IMR-90 (cell line): ENCODE results near the gene SFTA2. TPM values are rescaled to one million over a fixed set of nuclear protein-coding genes. Genes with fewer than 3 reads are reported as not detected.

ENCODE experiments used
- ATAC-seq: fragments of 200-7000 bp; cut with Tn5 transposase; 2 replicates; pipeline ENCODE4 v1.9.1; 2020; ENCODE audit warnings: low read depth, mild to moderate bottlenecking, moderate library complexity
- BruUV-seq: library from RNA; stranded (reverse); fragments of 400-500 nt; replicated peaks from 2 replicates; lab custom pipeline; 2021; lab: Mats Ljungman, UMichigan
- CTCF ChIA-PET: fragments of 300-600 bp; formaldehyde crosslinking; extraction: SDS; loops from one replicate; lab custom pipeline; 2021; ENCODE audit warnings: antibody characterized with exemption; lab: Yijun Ruan, JAX
- POLR2A ChIA-PET: fragments of 300-600 bp; sonication (Branson Sonifier 250); formaldehyde crosslinking; loops from one replicate; lab custom pipeline; 2022; ENCODE audit warnings: antibody characterized with exemption; ENCODE audit not compliant: unreplicated experiment; lab: Charles Lee
- DNase-seq: peaks from one replicate; pipeline ENCODE4 v3.0.0; 2013
- H2AFZ ChIP-seq: replicated peaks from 2 replicates; pipeline ENCODE3; 2013; ENCODE audit warnings: low read length, mild to moderate bottlenecking; ENCODE audit not compliant: poor library complexity
- H2AK5ac ChIP-seq: 2 replicates; pipeline ENCODE4 v1.6.1; 2013; ENCODE audit warnings: low read depth, low read length, inconsistent platforms
- H2AK9ac ChIP-seq: replicated peaks from 2 replicates; pipeline ENCODE3; 2013; ENCODE audit warnings: mild to moderate bottlenecking, low read depth, low read length, moderate library complexity; ENCODE audit not compliant: poor library complexity
- H2BK120ac ChIP-seq: 2 replicates; pipeline ENCODE4 v1.6.1; 2013; ENCODE audit warnings: low read depth, low read length, inconsistent platforms
- H2BK15ac ChIP-seq: 3 replicates; pipeline ENCODE4 v1.6.1; 2013; ENCODE audit warnings: low read depth, low read length, inconsistent platforms
- H2BK20ac ChIP-seq: 2 replicates; pipeline ENCODE4 v1.6.1; 2013; ENCODE audit warnings: low read depth, mild to moderate bottlenecking, inconsistent platforms, low read length, moderate library complexity
- H2BK5ac ChIP-seq: 2 replicates; pipeline ENCODE4 v1.6.1; 2013; ENCODE audit warnings: mild to moderate bottlenecking, low read depth, low read length, inconsistent platforms; ENCODE audit not compliant: poor library complexity, severe bottlenecking
- H3K14ac ChIP-seq: replicated peaks from 2 replicates; pipeline ENCODE4 v1.6.1; 2013; ENCODE audit warnings: low read depth, low read length, inconsistent platforms
- H3K18ac ChIP-seq: 2 replicates; pipeline ENCODE4 v1.6.1; 2013; ENCODE audit warnings: low read depth, low read length, control low read depth
- H3K23ac ChIP-seq: 2 replicates; pipeline ENCODE4 v1.6.1; 2013; ENCODE audit warnings: low read depth, low read length, inconsistent platforms
- H3K27ac ChIP-seq: 2 replicates; pipeline ENCODE4 v1.5.1; 2013; ENCODE audit warnings: mild to moderate bottlenecking, control low read depth, low read length; ENCODE audit not compliant: insufficient read depth
- H3K27me3 ChIP-seq: 2 replicates; pipeline ENCODE4 v1.6.1; 2013; ENCODE audit warnings: low read length; ENCODE audit not compliant: control insufficient read depth, insufficient read depth
- H3K36me3 ChIP-seq: 2 replicates; pipeline ENCODE4 v1.6.1; 2013; ENCODE audit warnings: low read length, mixed read lengths; ENCODE audit not compliant: control insufficient read depth, insufficient read depth
- H3K4ac ChIP-seq: 2 replicates; pipeline ENCODE4 v1.6.1; 2013; ENCODE audit warnings: low read depth, low read length, inconsistent platforms
- H3K4me1 ChIP-seq: 2 replicates; pipeline ENCODE4 v1.6.1; 2013; ENCODE audit warnings: low read length, mixed read lengths; ENCODE audit not compliant: control insufficient read depth, insufficient read depth
- H3K4me2 ChIP-seq: 2 replicates; pipeline ENCODE4 v1.6.1; 2013; ENCODE audit warnings: low read depth, mild to moderate bottlenecking, control low read depth, low read length, moderate library complexity
- H3K4me3 ChIP-seq: 2 replicates; pipeline ENCODE4 v1.5.1; 2013; ENCODE audit warnings: low read depth, mild to moderate bottlenecking, control low read depth, low read length, moderate library complexity; ENCODE audit not compliant: insufficient read depth
- H3K56ac ChIP-seq: 2 replicates; pipeline ENCODE4 v1.6.1; 2013; ENCODE audit warnings: low read length, inconsistent platforms; ENCODE audit not compliant: insufficient read depth; ENCODE audit errors: extremely low read depth
- H3K79me1 ChIP-seq, 2 experiments: 2 replicates each; pipeline ENCODE4 v1.6.1; 2013; ENCODE audit warnings: low read length in 2 of 2, inconsistent platforms in 1 of 2, low read depth in 1 of 2
- H3K9ac ChIP-seq: 2 replicates; pipeline ENCODE4 v1.6.1; 2013; ENCODE audit warnings: low read depth, low read length, control low read depth
- H3K9me1 ChIP-seq: 2 replicates; pipeline ENCODE4 v1.6.1; 2013; ENCODE audit warnings: low read length, inconsistent platforms; ENCODE audit not compliant: insufficient read depth
- H3K9me3 ChIP-seq: 2 replicates; pipeline ENCODE4 v1.6.1; 2013; ENCODE audit warnings: low read length; ENCODE audit not compliant: control insufficient read depth, insufficient read depth
- H4K20me1 ChIP-seq: 2 replicates; pipeline ENCODE4 v1.6.1; 2013; ENCODE audit warnings: low read length, inconsistent platforms; ENCODE audit not compliant: insufficient read depth
- H4K5ac ChIP-seq: 2 replicates; pipeline ENCODE4 v1.6.1; 2013; ENCODE audit warnings: mild to moderate bottlenecking, low read depth, low read length, control low read depth
- H4K8ac ChIP-seq, 2 experiments: 2 replicates each; pipeline ENCODE4 v1.6.1; 2013; ENCODE audit warnings: low read depth in 2 of 2, low read length in 2 of 2, control low read depth in 1 of 2, inconsistent platforms in 1 of 2
- H4K91ac ChIP-seq: 2 replicates; pipeline ENCODE4 v1.6.1; 2013; ENCODE audit warnings: low read depth, low read length, inconsistent platforms; ENCODE audit not compliant: insufficient read depth
- MAZ ChIP-seq: IDR thresholded peaks from 2 replicates; pipeline ENCODE4 v1.6.1; 2012; ENCODE audit warnings: low read depth, mild to moderate bottlenecking, low read length, improper control_type of control experiment, moderate library complexity, borderline replicate concordance
- MXI1 ChIP-seq: IDR thresholded peaks from 2 replicates; pipeline ENCODE4 v1.6.1; 2012; ENCODE audit warnings: low read depth, mild to moderate bottlenecking, low read length, moderate library complexity, borderline replicate concordance
- WGBS, 2 experiments: methylation state at CpG; one replicate each; pipeline versions ENCODE4 v1.1.5 to v1.1.7; 2013; ENCODE audit warnings: missing lambda C conversion rate in 2 of 2; ENCODE audit not compliant: insufficient read length in 1 of 2; ENCODE audit errors: extremely low coverage in 2 of 2; 5-methylcytosine and 5-hydroxymethylcytosine counted together
- dilution Hi-C: fragments of 300-500 bp; cut with HindIII; formaldehyde crosslinking; loops from one replicate; pipeline ENCODE4 v1.14.3; 2018; ENCODE audit warnings: low sequenced_read_pairs; ENCODE audit not compliant: unreplicated experiment
- in situ Hi-C: fragments of 300-500 bp; cut with MboI; formaldehyde crosslinking; loops from 3 replicates; pipeline ENCODE4 v1.14.3; 2019; ENCODE audit warnings: low sequenced_read_pairs, inconsistent platforms, mixed read lengths
- intact Hi-C: fragments of 100-400 bp; cut with micrococcal nuclease; formaldehyde crosslinking; loops from 2 replicates; pipeline ENCODE4 v1.10.0; 2022
- polyA plus RNA-seq, 3 experiments: library from polyadenylated mRNA; depleted of rRNA; stranded (reverse); fragments of >200 nt; gene quantifications; 2 replicates each; pipeline ENCODE4 v1.2.3, GENCODE V29; 2012; ENCODE audit warnings: low replicate concordance in 1 of 3
- total RNA-seq: library from RNA; depleted of rRNA; stranded (reverse); fragments of >200 nt; gene quantifications from 2 replicates; pipeline ENCODE4 v1.2.3, GENCODE V29; 2012

SFTA2 gene
- total and polyA plus RNA-seq, 2 of the 4 experiments (the other 2 are of a cell fraction): not detected

DNA sequence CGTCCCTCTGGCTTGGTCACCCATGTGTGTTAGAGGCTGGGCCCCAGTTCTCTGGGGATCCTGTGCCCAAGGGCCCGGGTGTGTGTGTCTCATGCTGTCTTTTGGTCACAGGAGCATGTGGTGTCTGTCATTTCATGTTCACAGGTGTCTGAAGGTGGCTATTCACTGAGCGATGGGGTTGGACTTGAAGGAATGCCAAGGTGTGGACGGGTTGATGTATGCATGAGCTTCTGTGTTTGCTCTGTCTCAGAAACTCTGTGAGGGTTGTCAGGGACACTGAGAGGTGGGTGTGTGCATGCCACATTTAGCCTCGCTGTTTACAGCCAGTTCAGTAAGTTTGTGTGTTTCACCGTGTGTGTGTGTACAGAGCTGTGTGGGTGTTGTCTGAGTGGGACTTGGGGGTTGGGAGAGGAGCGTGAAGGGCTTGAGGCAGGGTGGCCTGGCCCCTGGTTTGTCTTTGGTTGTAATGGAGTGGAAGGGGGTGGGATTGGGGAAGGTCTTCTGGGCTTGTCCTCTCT, 46.4 kb downstream of the SFTA2 start:
- Histone ChIP-seq H2BK20ac (peak overlapping the region; percentile 27), H4K5ac (peak overlapping the region; percentile 67), H3K4me3 (peak overlapping the region; percentile 81), H3K4me1 (peaks cover 48% of the 10 kb centered on the region), H3K4me2 (peak overlapping the region; percentile 96), H3K9ac (peak overlapping the region; percentile 66), H2AK9ac (peak overlapping the region; percentile 93), H2BK120ac (peak overlapping the region; percentile 82), H3K36me3 (peaks cover 16% of the 10 kb centered on the region), H4K8ac (peak overlapping the region; percentile 12 to 78), H2BK5ac (peak overlapping the region; percentile 56), H3K23ac (peak overlapping the region; percentile 86), H4K91ac (peak overlapping the region; percentile 64), H3K14ac (peak overlapping the region; percentile 90), H3K27me3 (no peaks in the 10 kb centered on the region), H3K4ac (peak overlapping the region; percentile 91), H3K18ac (peak overlapping the region; percentile 52), H3K9me1 (peaks cover 15% of the 10 kb centered on the region), H2AK5ac (peak overlapping the region; percentile 78), H3K56ac (peak overlapping the region; percentile 54; the same call in 1 of the 2 replicates), H4K20me1 (no peaks in the 10 kb centered on the region), H3K9me3 (no peaks in the 10 kb centered on the region), H3K27ac (peak overlapping the region; percentile 69), H3K79me1 (peaks cover 25 to 52% of the 10 kb centered on the region in 2 experiments), H2AFZ (peak overlapping the region; percentile 89), H2BK15ac (peak overlapping the region; percentile 43; the same call in 1 of the 3 replicates)
- TF ChIP-seq MXI1 (peak; percentile 60; the same call in 1 of the 2 replicates), MAZ (no peak)
- 17% methylated on average over 4 of the region's 7 CpGs; no CpG with 5 or more reads in 1 of the 2 experiments for WGBS, 2 experiments
- ATAC-seq (peak; percentile 1), DNase-seq (peak; percentile 18)
- ChIA-PET POLR2A (no interaction called here), CTCF (no interaction called here)
- in situ Hi-C loops (no loop called here), dilution Hi-C loops (no loop called here), intact Hi-C loops (no loop called here)
- no TSS peak for BruUV-seq
